K562 (cell line): ENCODE data around the gene ZDHHC14. TPM values are rescaled to one million over a fixed set of nuclear protein-coding genes. Genes with fewer than 3 reads are reported as not detected.

Experiments
- ATF1 ChIP-seq, 2 experiments: fragments of 450-650 bp in 1 of 2; IDR thresholded peaks; 2 replicates each; pipeline ENCODE4 v1.6.1; 2016; ENCODE audit warnings: missing compliant biosample characterization in 1 of 2, missing genetic modification characterization in 1 of 2
- CCNT2 ChIP-seq: IDR thresholded peaks from 2 replicates; pipeline ENCODE4 v1.6.1; 2011; ENCODE audit warnings: borderline replicate concordance, low read depth, mild to moderate bottlenecking, moderate library complexity, mixed read lengths, low read length; ENCODE audit not compliant: insufficient read length; ENCODE audit errors: extremely low read depth
- CREM ChIP-seq: IDR thresholded peaks from 2 replicates; pipeline ENCODE4 v1.6.1; 2014; ENCODE audit warnings: antibody characterized with exemption, low read depth
- E4F1 ChIP-seq: fragments of 250-450 bp; sonication (Bioruptor Pico); IDR thresholded peaks from 2 replicates; pipeline ENCODE4 v1.5.0; 2021; ENCODE audit warnings: mild to moderate bottlenecking, borderline replicate concordance
- HDAC2 ChIP-seq: fragments of 450-650 bp; IDR thresholded peaks from 2 replicates; pipeline ENCODE4 v1.6.1; 2016; ENCODE audit warnings: mild to moderate bottlenecking
- HNRNPH1 ChIP-seq: fragments of 200-400 bp; formaldehyde crosslinking; optimal IDR thresholded peaks from 2 replicates; pipeline ENCODE3; 2017; ENCODE audit warnings: low read depth, mild to moderate bottlenecking, low read length, moderate library complexity
- HNRNPK ChIP-seq: fragments of 200-400 bp; formaldehyde crosslinking; IDR thresholded peaks from one replicate; pipeline ENCODE4 v1.6.1; 2018; ENCODE audit warnings: mild to moderate bottlenecking, low read depth, low read length; ENCODE audit not compliant: poor library complexity, severe bottlenecking
- KLF6 ChIP-seq: fragments of 250-450 bp; sonication (Bioruptor Pico); IDR thresholded peaks from 2 replicates; pipeline ENCODE4 v1.4.0; 2020; ENCODE audit warnings: mild to moderate bottlenecking, moderate library complexity, borderline replicate concordance
- MLLT1 ChIP-seq, 2 experiments: fragments of 450-650 bp; IDR thresholded peaks; 2 replicates each; pipeline ENCODE4 v1.6.1; 2016
- MTA1 ChIP-seq: fragments of 450-650 bp; IDR thresholded peaks from 2 replicates; pipeline ENCODE4 v1.6.1; 2017; ENCODE audit warnings: borderline replicate concordance
- NR0B1 ChIP-seq: fragments of 450-650 bp; IDR thresholded peaks from one replicate; pipeline ENCODE4 v1.6.1; 2018; ENCODE audit warnings: mild to moderate bottlenecking, moderate library complexity; ENCODE audit not compliant: partially characterized antibody
- RBBP5 ChIP-seq: fragments of 200-600 bp; sonication (generic); IDR thresholded peaks from 2 replicates; pipeline ENCODE4 v1.6.1; 2012; ENCODE audit warnings: borderline replicate concordance, mild to moderate bottlenecking, low read length, control low read depth, inconsistent platforms; ENCODE audit not compliant: insufficient read depth, poor library complexity, severe bottlenecking
- TCF7L2 ChIP-seq: fragments of 150-350 bp; IDR thresholded peaks from 2 replicates; pipeline ENCODE4 v1.6.1; 2016; ENCODE audit warnings: low read depth, mild to moderate bottlenecking, low read length, moderate library complexity
- TFAP4 ChIP-seq: sonication (generic); formaldehyde crosslinking; IDR thresholded peaks from 2 replicates; pipeline ENCODE4 v1.8.0; 2022; ENCODE audit warnings: missing genetic modification reagents, mild to moderate bottlenecking, moderate library complexity, borderline replicate concordance
- ZBTB2 ChIP-seq: fragments of 450-650 bp; IDR thresholded peaks from 2 replicates; pipeline ENCODE4 v1.6.1; 2016; ENCODE audit warnings: antibody characterized with exemption
- ZNF133 ChIP-seq: fragments of 250-450 bp; sonication (Bioruptor Pico); IDR thresholded peaks from 2 replicates; pipeline ENCODE4 v1.4.0; 2020; ENCODE audit warnings: mild to moderate bottlenecking
- ZNF184 ChIP-seq: sonication (generic); formaldehyde crosslinking; IDR thresholded peaks from 2 replicates; pipeline ENCODE4 v1.5.0; 2020; ENCODE audit warnings: missing genetic modification reagents
- ZNF232 ChIP-seq: sonication (generic); formaldehyde crosslinking; IDR thresholded peaks from 2 replicates; pipeline ENCODE4 v1.8.0; 2022; ENCODE audit warnings: mild to moderate bottlenecking, missing genetic modification reagents
- ZNF445 ChIP-seq: fragments of 250-450 bp; sonication (Bioruptor Pico); IDR thresholded peaks from 2 replicates; pipeline ENCODE4 v1.4.0; 2020; ENCODE audit warnings: low read depth, mild to moderate bottlenecking, moderate library complexity
- polyA plus RNA-seq, 8 experiments: library from polyadenylated mRNA; depleted of rRNA in 4 of 8; stranded (reverse) in 5 of 8; unstranded in 3 of 8; fragments of >200 nt; fragmentation: Nextera tagmentation in 2 of 8; fragmentation: Illumina TruSeq in 1 of 8; extraction: Ambion mirVana in 2 of 8; extraction: Trizol in 1 of 8; gene quantifications; 2 replicates each; pipeline versions ENCODE4 v1.2.1 to v1.2.3, GENCODE V29; 2011 to 2014; ENCODE audit warnings: inconsistent platforms in 1 of 8, missing spikeins in 1 of 8
- total RNA-seq, 7 experiments: library from RNA; depleted of rRNA in 6 of 7; stranded (reverse); fragments of >200 nt in 6 of 7; fragmentation: Illumina TruSeq in 2 of 7; extraction: Trizol in 2 of 7; gene quantifications; 2 replicates each; pipeline versions ENCODE4 v1.2.1 to v1.2.3, GENCODE V29; 2011 to 2021; ENCODE audit warnings: low replicate concordance in 1 of 7

ZDHHC14 gene
- total and polyA plus RNA-seq, 9 of the 15 experiments (the other 6 are each of a cell fraction or from before 2014, with no cell fraction given) = 0.92 to 23.1 (median 13.8) TPM

GRCh38 chr6:157380779-157381561, at the start of gene ZDHHC14 (continued):
- TF ChIP-seq E4F1 (CRISPR knock-in tag) = peak; percentile 25; the same call in 1 of the 2 replicates
- TF ChIP-seq MLLT1 (IDR thresholded peaks at IDR 0.05) = no peak
- TF ChIP-seq CCNT2 = peak; percentile 54
- TF ChIP-seq TCF7L2 = no peak
- no peak for TF ChIP-seq ZNF133 (CRISPR knock-in tag)
- no peak for TF ChIP-seq ZNF232
- TF ChIP-seq RBBP5 = peak; percentile 21
- TF ChIP-seq KLF6 (CRISPR knock-in tag) = no peak
- no peak for TF ChIP-seq NR0B1
- TF ChIP-seq MTA1 = 0 out of 2 replicates have a peak, but pooled peaks have one; percentile 25
- 0 out of 2 replicates have a peak, but pooled peaks have one; percentile 16 for TF ChIP-seq ATF1 (CRISPR knock-in tag; IDR thresholded peaks at IDR 0.05)
- TF ChIP-seq ATF1 (tag; IDR thresholded peaks at IDR 0.05) = no peak
- no peak for TF ChIP-seq HNRNPK
- TF ChIP-seq TFAP4 = peak; percentile 72
- TF ChIP-seq ZBTB2 = 0 out of 2 replicates have a peak, but pooled peaks have one; percentile 23
- no peak for TF ChIP-seq ZNF445
- TF ChIP-seq HDAC2 = peak; percentile 56; the same call in 1 of the 2 replicates
- no peak for TF ChIP-seq CREM
- TF ChIP-seq HNRNPH1 = no peak
- no peak for TF ChIP-seq ZNF184 (CRISPR knock-in tag)
